GM23338 (cell line): Measurements from ENCODE around the gene FAM219A. TPM values are rescaled to one million over a fixed set of nuclear protein-coding genes. Genes with fewer than 3 reads are reported as not detected.
A peak's percentile ranks its signal among the peaks of the same experiment; 100 is the strongest.

Source experiments
- ATAC-seq: fragments of 200-7000 bp; cut with Tn5 transposase; 3 replicates; pipeline ENCODE4 v1.9.1; 2020
- DNase-seq: peaks from one replicate; pipeline ENCODE4 v3.0.0-alpha.2; 2015; ENCODE audit warnings: low spot score
- H2AFZ ChIP-seq: fragments of 200-600 bp; sonication (generic); 2 replicates; pipeline ENCODE4 v1.8.0; 2016; ENCODE audit warnings: antibody characterized with exemption, mild to moderate bottlenecking, moderate library complexity
- H3F3A ChIP-seq: fragments of 200-600 bp; sonication (generic); replicated peaks from 2 replicates; pipeline ENCODE4 v1.8.0; 2017; ENCODE audit warnings: antibody characterized with exemption, mixed run types, low read depth
- H3K27ac ChIP-seq: fragments of 200-600 bp; sonication (generic); 2 replicates; pipeline ENCODE4 v1.6.1; 2016; ENCODE audit warnings: low read depth
- H3K27me3 ChIP-seq: fragments of 200-600 bp; sonication (generic); 2 replicates; pipeline ENCODE4 v1.8.0; 2016; ENCODE audit warnings: mild to moderate bottlenecking, mixed run types, moderate library complexity; ENCODE audit not compliant: insufficient read depth
- H3K36me3 ChIP-seq: fragments of 200-600 bp; sonication (generic); 2 replicates; pipeline ENCODE4 v1.8.0; 2016; ENCODE audit warnings: mild to moderate bottlenecking; ENCODE audit not compliant: insufficient read depth
- H3K4me1 ChIP-seq: fragments of 200-600 bp; sonication (generic); 2 replicates; pipeline ENCODE4 v1.8.0; 2016; ENCODE audit warnings: mild to moderate bottlenecking, moderate library complexity; ENCODE audit not compliant: insufficient read depth
- H3K4me2 ChIP-seq: fragments of 200-600 bp; sonication (generic); 2 replicates; pipeline ENCODE4 v1.7.1; 2017; ENCODE audit warnings: mixed run types
- H3K4me3 ChIP-seq: fragments of 200-600 bp; sonication (generic); 2 replicates; pipeline ENCODE4 v1.6.1; 2016; ENCODE audit warnings: mixed run types
- H3K79me2 ChIP-seq: fragments of 200-600 bp; sonication (generic); replicated peaks from 2 replicates; pipeline ENCODE4 v1.8.0; 2017; ENCODE audit warnings: mild to moderate bottlenecking; ENCODE audit not compliant: insufficient read depth
- H3K9me2 ChIP-seq: fragments of 200-600 bp; sonication (generic); 2 replicates; pipeline ENCODE4 v1.8.0; 2017; ENCODE audit not compliant: insufficient read depth
- H4K20me1 ChIP-seq: fragments of 200-600 bp; sonication (generic); replicated peaks from 2 replicates; pipeline ENCODE4 v1.8.0; 2017; ENCODE audit warnings: mild to moderate bottlenecking; ENCODE audit not compliant: insufficient read depth
- H3K27ac Mint-ChIP-seq: 2 replicates; pipeline ENCODE4 v1.8.0; 2020; ENCODE audit warnings: inconsistent platforms, mild to moderate bottlenecking, moderate library complexity, mixed read lengths
- H3K27me3 Mint-ChIP-seq: 3 replicates; pipeline ENCODE4 v1.8.0; 2022; ENCODE audit warnings: low read depth, mild to moderate bottlenecking, moderate library complexity, mixed read lengths, inconsistent platforms; ENCODE audit not compliant: insufficient read depth, poor library complexity
- H3K36me3 Mint-ChIP-seq: 3 replicates; pipeline ENCODE4 v1.8.0; 2021; ENCODE audit warnings: low read depth, mild to moderate bottlenecking, inconsistent platforms, moderate library complexity, mixed read lengths
- H3K4me1 Mint-ChIP-seq: 3 replicates; pipeline ENCODE4 v1.8.0; 2020; ENCODE audit warnings: mild to moderate bottlenecking, inconsistent platforms, mixed read lengths
- H3K4me3 Mint-ChIP-seq: 3 replicates; pipeline ENCODE4 v1.8.0; 2021; ENCODE audit warnings: moderate library complexity, mild to moderate bottlenecking, inconsistent platforms, mixed read lengths
- H3K9me3 Mint-ChIP-seq: 3 replicates; pipeline ENCODE4 v1.8.0; 2020; ENCODE audit warnings: moderate library complexity, mild to moderate bottlenecking, inconsistent platforms, mixed read lengths
- CREB1 ChIP-seq: fragments of 250-450 bp; sonication (Bioruptor Pico); IDR thresholded peaks from 2 replicates; pipeline ENCODE4 v1.5.0; 2020; ENCODE audit warnings: low read depth, mild to moderate bottlenecking, moderate library complexity
- EZH2 ChIP-seq: fragments of 200-600 bp; sonication (generic); IDR thresholded peaks from one replicate; pipeline ENCODE4 v1.8.0; 2017; ENCODE audit warnings: antibody characterized with exemption, mild to moderate bottlenecking, low read depth; ENCODE audit not compliant: unreplicated experiment
- EZH2phosphoT487 ChIP-seq: fragments of 200-600 bp; sonication (generic); IDR thresholded peaks from one replicate; pipeline ENCODE4 v1.8.1; 2018; ENCODE audit warnings: antibody characterized with exemption; ENCODE audit not compliant: unreplicated experiment
- JUNB ChIP-seq: IDR thresholded peaks from one replicate; pipeline ENCODE4 v1.6.1; 2016; ENCODE audit warnings: antibody characterized with exemption; ENCODE audit not compliant: unreplicated experiment
- NANOG ChIP-seq: IDR thresholded peaks from 2 replicates; pipeline ENCODE4 v1.6.1; 2016; ENCODE audit warnings: antibody characterized with exemption, borderline replicate concordance
- POLR2AphosphoS5 ChIP-seq: IDR thresholded peaks from 2 replicates; pipeline ENCODE4 v1.6.1; 2016; ENCODE audit warnings: antibody characterized with exemption, low read depth
- STAT1 ChIP-seq: IDR thresholded peaks from one replicate; pipeline ENCODE4 v1.6.1; 2016; ENCODE audit warnings: antibody characterized with exemption; ENCODE audit not compliant: unreplicated experiment
- ZNF114 ChIP-seq: fragments of 250-450 bp; sonication (Bioruptor Pico); IDR thresholded peaks from 2 replicates; pipeline ENCODE4 v1.5.0; 2020; ENCODE audit warnings: mild to moderate bottlenecking, moderate library complexity
- ZNF331 ChIP-seq: fragments of 250-450 bp; sonication (Bioruptor Pico); IDR thresholded peaks from 2 replicates; pipeline ENCODE4 v1.5.0; 2020; ENCODE audit warnings: low read depth, mild to moderate bottlenecking, moderate library complexity
- polyA plus RNA-seq: library from polyadenylated mRNA; unstranded; fragments of >200 nt; fragmentation: Nextera tagmentation; extraction: Ambion mirVana; gene quantifications from 2 replicates; pipeline ENCODE4 v1.2.1, GENCODE V29; 2016
- total RNA-seq: library from RNA; depleted of rRNA; stranded (reverse); fragments of >200 nt; shearing (Covaris generic); gene quantifications from 2 replicates; pipeline ENCODE4 v1.2.3, GENCODE V29; 2014
- TF ChIP-seq, protein P1 (sequence below): IDR thresholded peaks from one replicate; pipeline ENCODE4 v1.6.1; 2018; ENCODE audit warnings: antibody characterized with exemption; ENCODE audit not compliant: unreplicated experiment
- TF ChIP-seq, protein P2 (sequence below): fragments of 250-450 bp; sonication (Bioruptor Pico); IDR thresholded peaks from 2 replicates; pipeline ENCODE4 v1.5.0; 2020; ENCODE audit warnings: mild to moderate bottlenecking, moderate library complexity
- TF ChIP-seq, protein P3 (sequence below): IDR thresholded peaks from 2 replicates; pipeline ENCODE4 v1.6.1; 2016; ENCODE audit warnings: antibody characterized with exemption
- TF ChIP-seq, protein P4 (sequence below), 2 experiments: fragments of 200-600 bp in 1 of 2; sonication (generic) in 1 of 2; conservative IDR thresholded peaks; 2 replicates each; pipeline versions ENCODE4 v1.5.1 to v1.6.1; 2016 to 2017; ENCODE audit warnings: antibody characterized with exemption in 2 of 2, low read depth in 2 of 2, mild to moderate bottlenecking in 2 of 2, moderate library complexity in 1 of 2

Gene FAM219A
- total and polyA plus RNA-seq, 2 experiments from 2014 or later = 3.8 to 7.2 TPM

GRCh38 chr9:34456746-34457145 lies 1.6 kb downstream of the FAM219A start:
- peaks cover 14% of the 10 kb centered on the region; the same call in 1 of the 2 replicates for H3K79me2 ChIP-seq
- peak overlapping the region; percentile 96 for H3K4me2 ChIP-seq
- DNase-seq = no peak
- no peak overlapping the region for H3K27ac ChIP-seq
- Mint-ChIP-seq H3K4me1 (peaks cover 29% of the 10 kb centered on the region), H3K27me3 (peaks cover 28% of the 10 kb centered on the region), H3K27ac (no peak overlapping the region), H3K9me3 (no peaks in the 10 kb centered on the region), H3K36me3 (no peaks in the 10 kb centered on the region), H3K4me3 (peak overlapping the region; percentile 92)
- H3K4me1 ChIP-seq = peaks cover 7% of the 10 kb centered on the region
- H2AFZ ChIP-seq = peak overlapping the region; percentile 94
- H3K9me2 ChIP-seq = no peaks in the 10 kb centered on the region; the same call in 1 of the 2 replicates
- H3F3A ChIP-seq = 0 out of 2 replicates have a peak, but pooled peaks cover 5% of the 10 kb centered on the region
- peak overlapping the region; percentile 88 for H3K4me3 ChIP-seq
- ATAC-seq = no peak
- H4K20me1 ChIP-seq = peaks cover 2% of the 10 kb centered on the region; the same call in 1 of the 2 replicates
- no peaks in the 10 kb centered on the region for H3K36me3 ChIP-seq
- H3K27me3 ChIP-seq = peaks cover 21% of the 10 kb centered on the region
- TF ChIP-seq CREB1 (no peak), JUNB (no peak), ZNF331 (CRISPR knock-in tag) (no peak), POLR2AphosphoS5 (no peak), EZH2 (no peak), NANOG (no peak), STAT1 (no peak), EZH2phosphoT487 (no peak), ZNF114 (CRISPR knock-in tag) (no peak)
- TF ChIP-seq, protein P1, sequence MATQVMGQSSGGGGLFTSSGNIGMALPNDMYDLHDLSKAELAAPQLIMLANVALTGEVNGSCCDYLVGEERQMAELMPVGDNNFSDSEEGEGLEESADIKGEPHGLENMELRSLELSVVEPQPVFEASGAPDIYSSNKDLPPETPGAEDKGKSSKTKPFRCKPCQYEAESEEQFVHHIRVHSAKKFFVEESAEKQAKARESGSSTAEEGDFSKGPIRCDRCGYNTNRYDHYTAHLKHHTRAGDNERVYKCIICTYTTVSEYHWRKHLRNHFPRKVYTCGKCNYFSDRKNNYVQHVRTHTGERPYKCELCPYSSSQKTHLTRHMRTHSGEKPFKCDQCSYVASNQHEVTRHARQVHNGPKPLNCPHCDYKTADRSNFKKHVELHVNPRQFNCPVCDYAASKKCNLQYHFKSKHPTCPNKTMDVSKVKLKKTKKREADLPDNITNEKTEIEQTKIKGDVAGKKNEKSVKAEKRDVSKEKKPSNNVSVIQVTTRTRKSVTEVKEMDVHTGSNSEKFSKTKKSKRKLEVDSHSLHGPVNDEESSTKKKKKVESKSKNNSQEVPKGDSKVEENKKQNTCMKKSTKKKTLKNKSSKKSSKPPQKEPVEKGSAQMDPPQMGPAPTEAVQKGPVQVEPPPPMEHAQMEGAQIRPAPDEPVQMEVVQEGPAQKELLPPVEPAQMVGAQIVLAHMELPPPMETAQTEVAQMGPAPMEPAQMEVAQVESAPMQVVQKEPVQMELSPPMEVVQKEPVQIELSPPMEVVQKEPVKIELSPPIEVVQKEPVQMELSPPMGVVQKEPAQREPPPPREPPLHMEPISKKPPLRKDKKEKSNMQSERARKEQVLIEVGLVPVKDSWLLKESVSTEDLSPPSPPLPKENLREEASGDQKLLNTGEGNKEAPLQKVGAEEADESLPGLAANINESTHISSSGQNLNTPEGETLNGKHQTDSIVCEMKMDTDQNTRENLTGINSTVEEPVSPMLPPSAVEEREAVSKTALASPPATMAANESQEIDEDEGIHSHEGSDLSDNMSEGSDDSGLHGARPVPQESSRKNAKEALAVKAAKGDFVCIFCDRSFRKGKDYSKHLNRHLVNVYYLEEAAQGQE = no peak
- TF ChIP-seq, protein P2, sequence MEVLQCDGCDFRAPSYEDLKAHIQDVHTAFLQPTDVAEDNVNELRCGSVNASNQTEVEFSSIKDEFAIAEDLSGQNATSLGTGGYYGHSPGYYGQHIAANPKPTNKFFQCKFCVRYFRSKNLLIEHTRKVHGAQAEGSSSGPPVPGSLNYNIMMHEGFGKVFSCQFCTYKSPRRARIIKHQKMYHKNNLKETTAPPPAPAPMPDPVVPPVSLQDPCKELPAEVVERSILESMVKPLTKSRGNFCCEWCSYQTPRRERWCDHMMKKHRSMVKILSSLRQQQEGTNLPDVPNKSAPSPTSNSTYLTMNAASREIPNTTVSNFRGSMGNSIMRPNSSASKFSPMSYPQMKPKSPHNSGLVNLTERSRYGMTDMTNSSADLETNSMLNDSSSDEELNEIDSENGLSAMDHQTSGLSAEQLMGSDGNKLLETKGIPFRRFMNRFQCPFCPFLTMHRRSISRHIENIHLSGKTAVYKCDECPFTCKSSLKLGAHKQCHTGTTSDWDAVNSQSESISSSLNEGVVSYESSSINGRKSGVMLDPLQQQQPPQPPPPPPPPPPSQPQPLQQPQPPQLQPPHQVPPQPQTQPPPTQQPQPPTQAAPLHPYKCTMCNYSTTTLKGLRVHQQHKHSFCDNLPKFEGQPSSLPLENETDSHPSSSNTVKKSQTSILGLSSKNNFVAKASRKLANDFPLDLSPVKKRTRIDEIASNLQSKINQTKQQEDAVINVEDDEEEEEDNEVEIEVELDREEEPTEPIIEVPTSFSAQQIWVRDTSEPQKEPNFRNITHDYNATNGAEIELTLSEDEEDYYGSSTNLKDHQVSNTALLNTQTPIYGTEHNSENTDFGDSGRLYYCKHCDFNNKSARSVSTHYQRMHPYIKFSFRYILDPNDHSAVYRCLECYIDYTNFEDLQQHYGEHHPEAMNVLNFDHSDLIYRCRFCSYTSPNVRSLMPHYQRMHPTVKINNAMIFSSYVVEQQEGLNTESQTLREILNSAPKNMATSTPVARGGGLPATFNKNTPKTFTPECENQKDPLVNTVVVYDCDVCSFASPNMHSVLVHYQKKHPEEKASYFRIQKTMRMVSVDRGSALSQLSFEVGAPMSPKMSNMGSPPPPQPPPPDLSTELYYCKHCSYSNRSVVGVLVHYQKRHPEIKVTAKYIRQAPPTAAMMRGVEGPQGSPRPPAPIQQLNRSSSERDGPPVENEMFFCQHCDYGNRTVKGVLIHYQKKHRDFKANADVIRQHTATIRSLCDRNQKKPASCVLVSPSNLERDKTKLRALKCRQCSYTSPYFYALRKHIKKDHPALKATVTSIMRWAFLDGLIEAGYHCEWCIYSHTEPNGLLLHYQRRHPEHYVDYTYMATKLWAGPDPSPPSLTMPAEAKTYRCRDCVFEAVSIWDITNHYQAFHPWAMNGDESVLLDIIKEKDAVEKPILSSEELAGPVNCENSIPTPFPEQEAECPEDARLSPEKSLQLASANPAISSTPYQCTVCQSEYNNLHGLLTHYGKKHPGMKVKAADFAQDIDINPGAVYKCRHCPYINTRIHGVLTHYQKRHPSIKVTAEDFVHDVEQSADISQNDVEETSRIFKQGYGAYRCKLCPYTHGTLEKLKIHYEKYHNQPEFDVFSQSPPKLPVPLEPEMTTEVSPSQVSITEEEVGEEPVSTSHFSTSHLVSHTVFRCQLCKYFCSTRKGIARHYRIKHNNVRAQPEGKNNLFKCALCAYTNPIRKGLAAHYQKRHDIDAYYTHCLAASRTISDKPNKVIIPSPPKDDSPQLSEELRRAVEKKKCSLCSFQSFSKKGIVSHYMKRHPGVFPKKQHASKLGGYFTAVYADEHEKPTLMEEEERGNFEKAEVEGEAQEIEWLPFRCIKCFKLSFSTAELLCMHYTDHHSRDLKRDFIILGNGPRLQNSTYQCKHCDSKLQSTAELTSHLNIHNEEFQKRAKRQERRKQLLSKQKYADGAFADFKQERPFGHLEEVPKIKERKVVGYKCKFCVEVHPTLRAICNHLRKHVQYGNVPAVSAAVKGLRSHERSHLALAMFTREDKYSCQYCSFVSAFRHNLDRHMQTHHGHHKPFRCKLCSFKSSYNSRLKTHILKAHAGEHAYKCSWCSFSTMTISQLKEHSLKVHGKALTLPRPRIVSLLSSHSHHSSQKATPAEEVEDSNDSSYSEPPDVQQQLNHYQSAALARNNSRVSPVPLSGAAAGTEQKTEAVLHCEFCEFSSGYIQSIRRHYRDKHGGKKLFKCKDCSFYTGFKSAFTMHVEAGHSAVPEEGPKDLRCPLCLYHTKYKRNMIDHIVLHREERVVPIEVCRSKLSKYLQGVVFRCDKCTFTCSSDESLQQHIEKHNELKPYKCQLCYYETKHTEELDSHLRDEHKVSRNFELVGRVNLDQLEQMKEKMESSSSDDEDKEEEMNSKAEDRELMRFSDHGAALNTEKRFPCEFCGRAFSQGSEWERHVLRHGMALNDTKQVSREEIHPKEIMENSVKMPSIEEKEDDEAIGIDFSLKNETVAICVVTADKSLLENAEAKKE (CRISPR knock-in tag) = no peak
- TF ChIP-seq, protein P3, sequence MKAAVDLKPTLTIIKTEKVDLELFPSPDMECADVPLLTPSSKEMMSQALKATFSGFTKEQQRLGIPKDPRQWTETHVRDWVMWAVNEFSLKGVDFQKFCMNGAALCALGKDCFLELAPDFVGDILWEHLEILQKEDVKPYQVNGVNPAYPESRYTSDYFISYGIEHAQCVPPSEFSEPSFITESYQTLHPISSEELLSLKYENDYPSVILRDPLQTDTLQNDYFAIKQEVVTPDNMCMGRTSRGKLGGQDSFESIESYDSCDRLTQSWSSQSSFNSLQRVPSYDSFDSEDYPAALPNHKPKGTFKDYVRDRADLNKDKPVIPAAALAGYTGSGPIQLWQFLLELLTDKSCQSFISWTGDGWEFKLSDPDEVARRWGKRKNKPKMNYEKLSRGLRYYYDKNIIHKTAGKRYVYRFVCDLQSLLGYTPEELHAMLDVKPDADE = no peak
- TF ChIP-seq, protein P4, sequence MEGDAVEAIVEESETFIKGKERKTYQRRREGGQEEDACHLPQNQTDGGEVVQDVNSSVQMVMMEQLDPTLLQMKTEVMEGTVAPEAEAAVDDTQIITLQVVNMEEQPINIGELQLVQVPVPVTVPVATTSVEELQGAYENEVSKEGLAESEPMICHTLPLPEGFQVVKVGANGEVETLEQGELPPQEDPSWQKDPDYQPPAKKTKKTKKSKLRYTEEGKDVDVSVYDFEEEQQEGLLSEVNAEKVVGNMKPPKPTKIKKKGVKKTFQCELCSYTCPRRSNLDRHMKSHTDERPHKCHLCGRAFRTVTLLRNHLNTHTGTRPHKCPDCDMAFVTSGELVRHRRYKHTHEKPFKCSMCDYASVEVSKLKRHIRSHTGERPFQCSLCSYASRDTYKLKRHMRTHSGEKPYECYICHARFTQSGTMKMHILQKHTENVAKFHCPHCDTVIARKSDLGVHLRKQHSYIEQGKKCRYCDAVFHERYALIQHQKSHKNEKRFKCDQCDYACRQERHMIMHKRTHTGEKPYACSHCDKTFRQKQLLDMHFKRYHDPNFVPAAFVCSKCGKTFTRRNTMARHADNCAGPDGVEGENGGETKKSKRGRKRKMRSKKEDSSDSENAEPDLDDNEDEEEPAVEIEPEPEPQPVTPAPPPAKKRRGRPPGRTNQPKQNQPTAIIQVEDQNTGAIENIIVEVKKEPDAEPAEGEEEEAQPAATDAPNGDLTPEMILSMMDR (conservative IDR thresholded peaks at IDR 0.05; ENCODE audit: low read depth in 2 of 2) = no peak
